GM12873 (cell line): ENCODE data around the gene HYAL2.

Experiments used
- TF ChIP-seq, protein P1 (sequence below): IDR thresholded peaks from 2 replicates; pipeline ENCODE4 v1.5.1; 2012; ENCODE audit warnings: low read depth, mild to moderate bottlenecking, moderate library complexity, low read length, control low read depth; ENCODE audit not compliant: insufficient read depth; ENCODE audit errors: missing control alignments

Gene HYAL2

DNA sequence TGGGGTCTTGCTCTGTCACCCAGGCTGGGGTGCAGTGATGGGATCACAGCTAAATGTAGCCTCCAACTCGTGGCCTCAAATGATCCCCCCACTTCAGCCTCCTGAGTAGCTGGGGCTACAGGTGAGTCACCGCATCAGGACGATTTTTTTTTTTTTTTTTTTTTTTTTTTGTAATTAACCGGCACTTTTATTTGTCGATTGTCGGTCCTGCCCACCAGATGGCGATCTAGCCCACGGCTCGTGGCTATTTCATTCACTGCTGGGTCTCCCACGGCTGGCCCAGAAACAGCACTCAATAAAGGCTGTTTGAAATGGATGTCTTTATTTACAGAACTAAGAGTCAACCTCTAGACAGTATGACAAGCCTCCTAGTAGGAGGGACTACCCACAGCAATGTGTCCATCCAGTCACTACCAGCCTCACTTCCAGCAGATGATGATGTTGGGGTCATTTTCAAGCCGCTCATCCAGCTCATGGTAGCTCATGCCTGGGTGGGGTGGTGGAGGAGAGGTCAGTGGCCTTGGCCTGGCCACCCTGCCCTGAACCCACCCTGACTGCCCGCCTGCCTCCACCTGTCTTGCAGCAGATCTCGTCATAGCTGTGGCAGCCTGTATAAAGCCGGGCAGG, 24.8 kb upstream of the HYAL2 start:
- TF ChIP-seq, protein P1, sequence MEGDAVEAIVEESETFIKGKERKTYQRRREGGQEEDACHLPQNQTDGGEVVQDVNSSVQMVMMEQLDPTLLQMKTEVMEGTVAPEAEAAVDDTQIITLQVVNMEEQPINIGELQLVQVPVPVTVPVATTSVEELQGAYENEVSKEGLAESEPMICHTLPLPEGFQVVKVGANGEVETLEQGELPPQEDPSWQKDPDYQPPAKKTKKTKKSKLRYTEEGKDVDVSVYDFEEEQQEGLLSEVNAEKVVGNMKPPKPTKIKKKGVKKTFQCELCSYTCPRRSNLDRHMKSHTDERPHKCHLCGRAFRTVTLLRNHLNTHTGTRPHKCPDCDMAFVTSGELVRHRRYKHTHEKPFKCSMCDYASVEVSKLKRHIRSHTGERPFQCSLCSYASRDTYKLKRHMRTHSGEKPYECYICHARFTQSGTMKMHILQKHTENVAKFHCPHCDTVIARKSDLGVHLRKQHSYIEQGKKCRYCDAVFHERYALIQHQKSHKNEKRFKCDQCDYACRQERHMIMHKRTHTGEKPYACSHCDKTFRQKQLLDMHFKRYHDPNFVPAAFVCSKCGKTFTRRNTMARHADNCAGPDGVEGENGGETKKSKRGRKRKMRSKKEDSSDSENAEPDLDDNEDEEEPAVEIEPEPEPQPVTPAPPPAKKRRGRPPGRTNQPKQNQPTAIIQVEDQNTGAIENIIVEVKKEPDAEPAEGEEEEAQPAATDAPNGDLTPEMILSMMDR: peak; percentile 65

DNA sequence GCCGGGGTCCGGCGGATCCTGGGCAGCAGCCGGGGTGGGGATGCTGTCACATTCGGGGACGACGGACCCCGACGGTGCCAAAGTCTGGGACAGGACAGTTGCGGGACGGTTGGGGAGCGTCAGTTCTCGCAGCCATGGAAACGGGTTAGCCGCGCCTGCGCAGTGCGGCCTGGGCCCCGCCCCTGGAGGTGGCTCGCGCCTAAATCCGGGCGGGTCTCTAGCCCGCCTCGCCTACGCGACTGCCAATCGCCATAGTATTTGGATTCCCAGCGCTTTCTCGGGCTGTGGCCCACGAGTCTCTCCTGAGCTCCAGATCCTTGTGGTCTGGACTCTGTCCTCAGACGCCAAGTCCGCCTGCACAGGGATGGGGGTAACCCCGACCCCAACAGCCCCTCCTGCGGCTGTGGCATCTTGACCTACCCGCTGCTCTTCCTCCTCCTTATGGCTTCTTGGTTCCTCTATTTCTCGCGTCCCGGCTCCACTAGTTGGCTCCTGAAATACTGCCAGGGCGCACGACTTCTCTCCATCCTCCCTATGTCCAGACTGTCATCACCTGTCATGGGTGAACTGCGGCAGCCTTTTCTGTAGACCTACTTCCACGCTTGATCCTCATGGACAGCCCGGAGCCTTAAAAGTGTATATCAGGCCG, 23.2 kb upstream of the HYAL2 start, which contains the start of gene ZMYND10:
Gene ZMYND10, minus strand, starts transcription at position 147 of the 649 bp plus-strand sequence. CDS start 153 bp downstream, outside the sequence.
- TF ChIP-seq, protein P1: no peak

DNA sequence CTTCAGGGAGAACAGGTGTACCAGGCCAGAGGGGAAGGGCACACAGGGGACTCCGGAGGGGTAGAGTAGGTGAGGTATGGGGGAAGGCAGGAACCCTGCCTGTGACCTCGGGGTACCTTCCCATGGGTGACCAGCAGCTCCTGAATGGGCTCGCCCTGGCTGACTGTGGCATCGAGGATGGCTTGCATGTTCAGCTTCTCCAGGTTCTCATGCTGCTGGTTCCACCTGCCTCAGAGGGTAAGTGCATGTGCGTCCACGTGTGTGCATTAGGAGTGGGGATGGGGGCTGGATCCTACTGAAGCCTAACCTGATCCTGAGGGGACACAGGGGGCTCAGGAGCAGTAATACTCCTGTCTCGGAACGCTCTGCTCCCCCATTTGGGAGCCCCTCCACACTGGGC, 22.5 kb upstream of the HYAL2 start:
- TF ChIP-seq, protein P1: no peak

DNA sequence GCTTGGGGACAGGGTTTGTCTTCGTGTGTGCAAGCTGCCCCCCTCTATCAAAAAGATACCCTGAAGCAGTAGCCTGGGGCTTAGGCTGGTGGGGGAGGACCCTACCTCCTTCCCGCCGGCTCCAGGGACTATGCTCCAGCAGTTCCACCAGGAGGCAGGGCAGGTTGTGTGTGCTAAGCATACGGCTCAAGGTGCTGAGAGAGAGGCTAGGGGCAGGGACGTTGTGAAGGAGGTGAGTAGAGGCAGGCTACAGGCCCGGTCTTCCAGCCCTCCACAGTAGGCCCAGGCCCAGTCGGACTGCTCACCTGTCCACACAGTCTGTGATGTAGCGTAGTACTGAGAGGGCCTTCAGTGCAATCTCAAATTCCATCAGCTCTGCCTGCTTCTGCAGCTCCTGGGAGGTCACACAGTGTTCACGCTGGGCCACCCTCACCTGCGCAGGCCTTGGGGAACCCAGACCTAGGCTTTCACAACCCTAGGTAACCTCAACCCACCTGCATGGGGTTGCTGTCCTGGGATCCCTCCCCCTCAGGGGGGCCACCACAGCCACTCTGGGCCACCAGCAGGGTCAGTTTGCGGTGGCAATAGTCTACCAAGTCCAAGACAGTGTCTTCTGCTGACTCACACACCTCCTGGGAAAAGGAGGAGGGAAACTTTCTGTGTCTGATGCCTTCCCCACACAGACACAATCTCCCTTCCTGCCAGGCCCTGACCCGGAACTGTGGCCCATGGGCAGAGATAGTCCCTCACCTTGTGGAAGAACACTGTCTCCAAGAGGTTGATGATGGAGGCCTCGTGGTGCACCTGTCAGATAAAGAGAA, 20.5 kb upstream of the HYAL2 start:
- TF ChIP-seq, protein P1: no peak

DNA sequence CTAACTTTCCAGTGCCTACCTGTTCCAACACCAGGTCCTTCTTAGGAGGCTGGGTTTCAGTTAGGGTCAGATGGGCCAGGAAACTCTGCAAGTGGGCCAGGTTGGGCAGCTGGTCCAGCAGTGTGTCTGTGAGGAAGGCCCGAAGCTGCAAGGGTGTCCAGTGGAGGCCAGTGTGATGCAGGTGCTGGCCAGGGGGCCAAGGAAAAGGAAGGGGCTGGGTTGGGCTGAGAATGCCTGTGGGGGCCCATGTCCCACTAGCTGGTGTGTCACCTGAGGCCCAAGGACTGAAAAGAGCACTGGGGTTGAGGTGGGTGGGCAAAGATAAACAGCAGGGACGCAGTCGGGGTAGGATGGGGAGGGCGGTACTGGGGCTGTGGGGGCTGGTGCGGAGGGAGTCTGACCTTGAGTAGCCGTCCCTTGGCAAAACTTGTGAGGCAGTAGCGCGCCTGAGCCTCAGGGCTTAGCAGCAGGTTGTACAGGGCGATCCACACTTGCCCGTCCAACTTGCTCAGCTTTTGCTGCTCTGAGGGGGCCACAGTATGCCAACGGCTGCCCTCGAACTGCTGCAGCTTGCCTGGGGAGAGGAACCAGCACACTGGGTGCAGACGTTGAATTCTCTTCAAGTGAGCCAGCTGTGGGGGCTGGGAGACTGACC, 19.6 kb upstream of the HYAL2 start:
- TF ChIP-seq, protein P1: no peak

DNA sequence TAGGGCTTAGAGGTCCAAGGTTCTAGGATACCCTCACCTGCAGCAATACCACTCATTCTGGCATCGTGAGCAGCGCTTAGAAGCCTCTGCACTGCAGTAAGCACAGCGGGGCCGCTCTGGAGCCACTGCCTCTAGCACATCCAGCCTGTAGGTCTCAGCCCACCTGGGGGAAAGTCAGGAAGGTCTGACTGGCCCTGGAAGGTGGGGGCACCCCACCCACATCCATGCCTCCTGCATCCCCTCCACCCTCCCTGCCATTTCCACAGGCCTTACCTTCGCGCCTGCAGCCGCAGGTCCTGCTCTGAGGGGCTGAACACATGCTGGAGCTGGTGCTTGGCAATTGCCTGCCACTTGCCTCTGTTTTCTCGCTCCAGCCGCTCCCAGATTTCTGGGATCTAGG, 19.0 kb upstream of the HYAL2 start:
- TF ChIP-seq, protein P1: no peak
